Muscle layer of duodenum (tissue), 2 donors: ENCODE measurements around the gene PLA2G2D.

Experiments used
- H3K27ac ChIP-seq: one replicate; pipeline ENCODE4 v1.7.0; 2013; ENCODE audit warnings: mild to moderate bottlenecking, low read length
- H3K27me3 ChIP-seq: one replicate; pipeline ENCODE4 v1.7.0; 2013; ENCODE audit warnings: low read depth, mild to moderate bottlenecking, control low read depth, low read length
- H3K36me3 ChIP-seq, 2 donors: one replicate each; pipeline ENCODE4 v1.7.0; 2013; ENCODE audit warnings: low read length in 2 of 2, control low read depth in 1 of 2, mild to moderate bottlenecking in 1 of 2; ENCODE audit not compliant: insufficient read depth in 2 of 2, control insufficient read depth in 1 of 2
- H3K4me1 ChIP-seq, 2 donors: one replicate each; pipeline ENCODE4 v1.7.0; 2013; ENCODE audit warnings: low read length in 2 of 2, mild to moderate bottlenecking in 2 of 2, control low read depth in 1 of 2, moderate library complexity in 1 of 2; ENCODE audit not compliant: insufficient read depth in 2 of 2, control insufficient read depth in 1 of 2
- H3K4me3 ChIP-seq, 2 donors: one replicate each; pipeline ENCODE4 v1.7.0; 2013; ENCODE audit warnings: low read length in 2 of 2, low read depth in 1 of 2, mild to moderate bottlenecking in 1 of 2
- H3K9me3 ChIP-seq, 2 donors: one replicate each; pipeline ENCODE4 v1.7.0; 2013; ENCODE audit warnings: low read length in 2 of 2, control low read depth in 1 of 2, mild to moderate bottlenecking in 1 of 2; ENCODE audit not compliant: control insufficient read depth in 1 of 2
- donor health status: healthy.

PLA2G2D gene

GRCh38 chr1:20151906-20152598 is 32.7 kb upstream of the PLA2G2D start:
- peaks cover 6 to 15% of the 10 kb centered on the region in 2 donors for H3K4me1 ChIP-seq
- H3K27ac ChIP-seq = no peak overlapping the region
- no peaks in the 10 kb centered on the region for H3K36me3 ChIP-seq
- no peaks in the 10 kb centered on the region for H3K27me3 ChIP-seq
- peak overlapping the region; percentile 60 to 68 for H3K4me3 ChIP-seq
- no peaks in the 10 kb centered on the region for H3K9me3 ChIP-seq

DNA sequence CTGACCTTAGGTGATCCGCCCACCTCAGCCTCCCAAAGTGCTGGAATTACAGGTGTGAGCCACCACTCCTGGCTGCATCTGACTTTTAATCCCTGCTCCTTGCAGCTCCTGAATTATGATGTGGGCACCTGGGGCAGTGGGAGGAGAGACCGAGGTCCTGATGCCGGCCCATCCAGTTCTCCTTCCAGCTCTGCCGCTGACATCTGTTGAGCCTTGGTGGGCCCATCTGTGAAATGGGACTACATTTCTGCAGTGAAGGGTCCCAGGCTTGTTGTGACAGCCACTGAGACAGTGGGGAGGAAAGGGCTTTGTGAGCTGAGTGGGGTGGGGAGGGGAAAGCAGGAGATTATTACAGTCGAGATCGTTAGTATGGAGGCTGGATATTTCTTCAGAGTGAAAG is 31.6 kb upstream of the PLA2G2D start:
- Histone ChIP-seq H3K4me1 (peaks cover 6 to 15% of the 10 kb centered on the region in 2 donors), H3K9me3 (no peaks in the 10 kb centered on the region), H3K36me3 (no peaks in the 10 kb centered on the region), H3K27me3 (no peaks in the 10 kb centered on the region), H3K4me3 (no peak overlapping the region), H3K27ac (no peak overlapping the region)

GRCh38 chr1:20150326-20150705 is 31.0 kb upstream of the PLA2G2D start:
- no peak overlapping the region for H3K4me3 ChIP-seq
- H3K4me1 ChIP-seq = peaks cover 6 to 15% of the 10 kb centered on the region in 2 donors
- H3K9me3 ChIP-seq = no peaks in the 10 kb centered on the region
- H3K27me3 ChIP-seq = no peaks in the 10 kb centered on the region
- H3K36me3 ChIP-seq = no peaks in the 10 kb centered on the region
- no peak overlapping the region for H3K27ac ChIP-seq

GRCh38 chr1:20149601-20150325 is 30.4 kb upstream of the PLA2G2D start:
- peaks cover 6 to 15% of the 10 kb centered on the region in 2 donors for H3K4me1 ChIP-seq
- H3K27ac ChIP-seq = no peak overlapping the region
- H3K36me3 ChIP-seq = no peaks in the 10 kb centered on the region
- no peak overlapping the region for H3K4me3 ChIP-seq
- no peaks in the 10 kb centered on the region for H3K27me3 ChIP-seq
- H3K9me3 ChIP-seq = no peaks in the 10 kb centered on the region

- H3K36me3 ChIP-seq = no peaks in the 10 kb centered on the region
Measured at GRCh38 chr1:20148571-20149500, 29.5 kb upstream of the PLA2G2D start.

DNA sequence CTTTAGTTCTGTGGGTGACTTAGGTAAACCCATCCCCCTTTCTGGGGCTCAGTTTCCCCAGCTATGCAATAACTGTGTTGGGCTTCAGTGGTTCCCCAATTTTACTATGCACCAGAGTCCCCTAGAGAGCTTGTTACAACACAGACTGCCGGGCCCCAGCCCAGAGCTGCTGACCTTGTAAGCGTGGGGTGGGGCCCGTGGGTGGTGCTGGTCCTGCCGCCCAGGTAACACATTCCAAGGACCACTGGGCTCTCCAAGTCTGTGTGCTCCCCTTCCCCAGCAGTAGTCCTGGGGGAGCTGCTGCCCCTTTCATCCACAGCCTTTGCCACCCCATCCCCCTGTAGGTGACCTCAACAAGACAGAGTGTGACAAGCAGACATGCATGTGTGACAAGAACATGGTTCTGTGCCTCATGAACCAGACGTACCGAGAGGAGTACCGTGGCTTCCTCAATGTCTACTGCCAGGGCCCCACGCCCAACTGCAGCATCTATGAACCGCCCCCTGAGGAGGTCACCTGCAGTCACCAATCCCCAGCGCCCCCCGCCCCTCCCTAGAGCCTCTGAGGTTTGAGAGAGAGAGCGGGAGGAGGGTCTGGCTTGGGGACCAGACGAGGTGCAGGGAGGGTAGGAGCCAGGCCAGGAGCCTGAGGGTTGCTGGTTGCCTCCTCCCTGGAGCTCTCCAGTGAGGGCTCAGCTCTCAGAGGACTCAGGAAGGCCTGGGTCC is 28.7 kb upstream of the PLA2G2D start:
- Histone ChIP-seq H3K9me3 (no peaks in the 10 kb centered on the region), H3K36me3 (no peaks in the 10 kb centered on the region), H3K27me3 (no peaks in the 10 kb centered on the region), H3K4me1 (peaks cover 6 to 13% of the 10 kb centered on the region in 2 donors), H3K27ac (no peak overlapping the region), H3K4me3 (no peak overlapping the region)

More at GRCh38 chr1:20148571-20149500, 29.5 kb upstream of the PLA2G2D start:
- no peaks in the 10 kb centered on the region for H3K27me3 ChIP-seq
- H3K9me3 ChIP-seq = no peaks in the 10 kb centered on the region
- H3K27ac ChIP-seq = no peak overlapping the region
- no peak overlapping the region for H3K4me3 ChIP-seq
- H3K4me1 ChIP-seq = peaks cover 6 to 15% of the 10 kb centered on the region in 2 donors

GRCh38 chr1:20143734-20144565 is 24.6 kb upstream of the PLA2G2D start:
- H3K4me1 ChIP-seq = no peaks in the 10 kb centered on the region
- no peaks in the 10 kb centered on the region for H3K27me3 ChIP-seq
- no peak overlapping the region for H3K4me3 ChIP-seq
- H3K27ac ChIP-seq = no peak overlapping the region
- no peaks in the 10 kb centered on the region for H3K9me3 ChIP-seq
- H3K36me3 ChIP-seq = no peaks in the 10 kb centered on the region

GRCh38 chr1:20143318-20143717 is 24.0 kb upstream of the PLA2G2D start:
- H3K4me3 ChIP-seq = no peak overlapping the region
- no peaks in the 10 kb centered on the region for H3K9me3 ChIP-seq
- no peak overlapping the region for H3K27ac ChIP-seq
- H3K36me3 ChIP-seq = no peaks in the 10 kb centered on the region
- H3K4me1 ChIP-seq = no peaks in the 10 kb centered on the region
- no peaks in the 10 kb centered on the region for H3K27me3 ChIP-seq

GRCh38 chr1:20142001-20142710 is 22.8 kb upstream of the PLA2G2D start:
- H3K27me3 ChIP-seq = no peaks in the 10 kb centered on the region
- H3K4me1 ChIP-seq = no peaks in the 10 kb centered on the region

GRCh38 chr1:20141466-20141865 is 22.1 kb upstream of the PLA2G2D start:
- Histone ChIP-seq H3K27me3 (no peaks in the 10 kb centered on the region), H3K27ac (no peak overlapping the region), H3K36me3 (no peaks in the 10 kb centered on the region), H3K9me3 (no peaks in the 10 kb centered on the region), H3K4me1 (no peaks in the 10 kb centered on the region), H3K4me3 (no peak overlapping the region)

More at GRCh38 chr1:20142001-20142710, 22.8 kb upstream of the PLA2G2D start:
- Histone ChIP-seq H3K9me3 (no peaks in the 10 kb centered on the region), H3K27ac (no peak overlapping the region), H3K36me3 (no peaks in the 10 kb centered on the region), H3K4me3 (no peak overlapping the region)
